GM12892 (cell line): ENCODE data around the gene UIMC1.

ENCODE experiments used
- POLR2A ChIP-seq: IDR thresholded peaks from 2 replicates; pipeline ENCODE4 v1.6.1; 2011; ENCODE audit warnings: low read depth, low read length, control low read depth
- POLR2AphosphoS5 ChIP-seq: IDR thresholded peaks from 2 replicates; pipeline ENCODE4 v1.6.1; 2011; ENCODE audit warnings: low read depth, low read length, control low read depth
- TAF1 ChIP-seq: IDR thresholded peaks from 2 replicates; pipeline ENCODE4 v1.6.1; 2011; ENCODE audit warnings: low read depth, mild to moderate bottlenecking, control low read depth, low read length, borderline replicate concordance

GRCh38 chr5:176883700-176884570 is 122.6 kb downstream of the UIMC1 start:
- no peak for TF ChIP-seq POLR2A
- no peak for TF ChIP-seq TAF1
- no peak for TF ChIP-seq POLR2AphosphoS5
